Stimulated activated naive B cell treated with anti-CD40 and anti-IgM and Interleukin-4, amounts not matched to agents 10 μg/mL and 1 μg/mL and 100 μg/mL, for 72 hours (primary cell): ENCODE results near the gene HSD17B2.

Experiments used
- ATAC-seq, 2 donors: fragments of 150-1000 bp; cut with Tn5 transposase; replicated peaks; 2 replicates each; pipeline ENCODE4 v1.10.0; 2021; ENCODE audit warnings: moderate library complexity in 1 of 2
- DNase-seq: peaks from one replicate; pipeline ENCODE4 v3.0.0; 2021
- H3K27ac Mint-ChIP-seq: one replicate; pipeline ENCODE4 v1.8.0; 2022; ENCODE audit warnings: mild to moderate bottlenecking, mixed read lengths
- H3K27me3 Mint-ChIP-seq, 2 donors: one replicate each; pipeline ENCODE4 v1.8.0; 2022; ENCODE audit warnings: mixed read lengths in 2 of 2
- H3K36me3 Mint-ChIP-seq, 2 donors: one replicate each; pipeline ENCODE4 v1.8.0; 2022; ENCODE audit warnings: mixed read lengths in 2 of 2, mild to moderate bottlenecking in 1 of 2
- H3K4me1 Mint-ChIP-seq, 2 donors: one replicate each; pipeline ENCODE4 v1.8.0; 2022; ENCODE audit warnings: mixed read lengths in 2 of 2, mild to moderate bottlenecking in 1 of 2
- H3K4me3 Mint-ChIP-seq, 2 donors: one replicate each; pipeline ENCODE4 v1.8.0; 2022; ENCODE audit warnings: mild to moderate bottlenecking in 2 of 2, mixed read lengths in 2 of 2, moderate library complexity in 1 of 2
- H3K9me3 Mint-ChIP-seq, 2 donors: one replicate each; pipeline ENCODE4 v1.8.0; 2022; ENCODE audit warnings: mixed read lengths in 2 of 2, mild to moderate bottlenecking in 1 of 2

Gene HSD17B2

DNA sequence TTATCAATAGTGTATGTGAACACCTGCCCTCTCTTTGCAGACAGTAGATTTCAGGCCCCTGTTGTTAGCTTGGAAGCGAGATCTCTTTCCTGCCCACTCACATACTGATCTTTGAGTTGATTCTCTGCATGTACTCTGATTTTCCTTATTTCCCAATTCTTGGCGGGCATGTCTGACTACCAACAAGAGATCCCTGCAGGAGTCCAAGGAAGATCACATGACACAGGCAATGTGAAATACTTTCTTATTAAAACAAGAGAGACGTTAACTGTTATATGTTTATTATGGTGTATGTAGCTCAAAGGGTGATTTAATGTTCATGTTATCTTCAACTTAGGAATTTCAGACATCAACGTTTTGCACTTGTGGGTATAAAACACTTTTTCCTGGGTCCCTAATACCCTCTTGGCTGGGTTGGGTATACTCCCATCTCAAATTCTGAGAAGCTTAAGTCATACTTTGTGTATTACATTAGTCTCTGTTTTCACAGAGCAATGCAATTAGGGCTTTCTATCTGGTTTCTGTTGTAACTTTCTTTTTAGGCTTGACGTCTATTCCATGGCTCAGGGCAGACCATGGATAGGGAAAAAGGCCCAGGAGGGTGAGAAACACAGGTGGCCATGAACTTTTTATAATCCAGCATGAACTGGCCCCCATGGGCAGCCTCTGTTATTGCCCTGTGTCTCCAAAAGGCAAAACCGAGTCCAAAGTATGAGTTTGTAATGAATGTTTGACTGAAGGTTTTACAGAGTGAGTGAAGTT is 32.2 kb downstream of the HSD17B2 start:
- Mint-ChIP-seq H3K36me3 (no peaks in the 10 kb centered on the region), H3K27ac (no peak overlapping the region), H3K4me1 (no peaks in the 10 kb centered on the region), H3K27me3 (peaks cover 37 to 44% of the 10 kb centered on the region in 2 donors), H3K9me3 (no peaks in the 10 kb centered on the region), H3K4me3 (no peak overlapping the region)
- no peak for ATAC-seq
- DNase-seq = no peak

DNA sequence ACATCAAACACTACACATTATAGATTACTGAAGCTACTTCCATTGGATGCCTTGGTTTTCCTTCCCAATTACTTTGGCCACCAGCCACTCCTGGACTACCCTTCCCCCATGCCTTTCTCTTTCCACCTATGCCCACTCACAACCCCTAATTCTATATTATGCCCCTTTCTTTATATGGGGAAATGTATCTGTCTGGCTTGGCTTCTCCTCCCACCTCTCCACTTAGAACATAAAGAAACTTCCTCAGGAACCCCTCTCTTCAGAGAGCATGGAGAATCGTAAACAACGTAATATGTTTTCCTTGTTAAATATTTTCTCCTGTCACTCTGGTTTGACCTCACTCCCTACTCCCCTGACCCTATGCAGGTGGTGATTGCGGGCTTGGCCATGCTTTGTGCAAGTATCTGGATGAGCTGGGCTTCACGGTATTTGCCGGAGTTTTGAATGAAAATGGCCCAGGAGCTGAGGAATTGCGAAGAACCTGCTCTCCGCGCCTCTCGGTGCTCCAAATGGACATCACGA is 32.8 kb downstream of the HSD17B2 start:
- no peak overlapping the region for H3K4me3 Mint-ChIP-seq
- no peaks in the 10 kb centered on the region for H3K4me1 Mint-ChIP-seq
- H3K36me3 Mint-ChIP-seq = no peaks in the 10 kb centered on the region
- no peak overlapping the region for H3K27ac Mint-ChIP-seq
- peaks cover 30 to 38% of the 10 kb centered on the region in 2 donors for H3K27me3 Mint-ChIP-seq
- no peak for ATAC-seq
- no peak for DNase-seq
- H3K9me3 Mint-ChIP-seq = no peaks in the 10 kb centered on the region

GRCh38 chr16:82070656-82071369 is 35.8 kb downstream of the HSD17B2 start:
- Mint-ChIP-seq H3K36me3 (no peaks in the 10 kb centered on the region), H3K9me3 (peaks cover 0 to 3% of the 10 kb centered on the region in 2 donors), H3K27ac (no peak overlapping the region), H3K4me3 (no peak overlapping the region), H3K4me1 (peaks cover 0 to 2% of the 10 kb centered on the region in 2 donors), H3K27me3 (peaks cover 37 to 46% of the 10 kb centered on the region in 2 donors)
- DNase-seq (no peak), ATAC-seq (peak in 1 of 2 donors; percentile 22)

DNA sequence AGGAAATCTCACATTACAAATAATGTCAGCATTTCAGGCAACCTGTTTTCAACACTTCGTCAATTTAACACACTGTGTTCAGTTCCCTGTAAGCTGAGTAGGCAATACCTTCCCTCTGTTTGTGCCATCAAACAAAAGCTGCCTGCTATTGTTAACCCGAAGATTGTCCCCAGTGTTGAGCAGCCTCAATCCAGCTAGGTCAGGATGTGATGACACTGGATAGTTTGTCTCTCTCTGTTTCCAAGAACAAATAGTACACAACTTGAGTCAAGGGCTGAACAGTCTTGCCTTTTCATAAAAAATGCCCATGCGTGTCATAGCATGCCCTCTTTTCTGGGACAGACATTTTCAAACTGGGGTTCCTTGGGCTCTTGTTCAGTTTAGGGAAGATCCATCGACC is 36.4 kb downstream of the HSD17B2 start:
- ATAC-seq (no peak), DNase-seq (no peak)
- peaks cover 0 to 3% of the 10 kb centered on the region in 2 donors for H3K9me3 Mint-ChIP-seq
- no peak overlapping the region for H3K27ac Mint-ChIP-seq
- peaks cover 0 to 2% of the 10 kb centered on the region in 2 donors for H3K4me1 Mint-ChIP-seq
- no peak overlapping the region for H3K4me3 Mint-ChIP-seq
- peaks cover 37 to 46% of the 10 kb centered on the region in 2 donors for H3K27me3 Mint-ChIP-seq
- H3K36me3 Mint-ChIP-seq = no peaks in the 10 kb centered on the region

GRCh38 chr16:82072313-82072712 is 37.3 kb downstream of the HSD17B2 start:
- H3K4me3 Mint-ChIP-seq = no peak overlapping the region
- no peaks in the 10 kb centered on the region for H3K36me3 Mint-ChIP-seq
- H3K9me3 Mint-ChIP-seq = peaks cover 4 to 6% of the 10 kb centered on the region in 2 donors
- no peak overlapping the region for H3K27ac Mint-ChIP-seq
- H3K27me3 Mint-ChIP-seq = peaks cover 37 to 50% of the 10 kb centered on the region in 2 donors
- peaks cover 0 to 2% of the 10 kb centered on the region in 2 donors for H3K4me1 Mint-ChIP-seq
- no peak for DNase-seq
- ATAC-seq = no peak

GRCh38 chr16:82074019-82074558 is 39.0 kb downstream of the HSD17B2 start:
- no peak for ATAC-seq
- H3K27me3 Mint-ChIP-seq = peaks cover 26 to 47% of the 10 kb centered on the region in 2 donors
- H3K9me3 Mint-ChIP-seq = peaks cover 9 to 12% of the 10 kb centered on the region in 2 donors
- H3K27ac Mint-ChIP-seq = no peak overlapping the region
- no peak overlapping the region for H3K4me3 Mint-ChIP-seq
- H3K36me3 Mint-ChIP-seq = no peaks in the 10 kb centered on the region
- DNase-seq = no peak
- peaks cover 0 to 2% of the 10 kb centered on the region in 2 donors for H3K4me1 Mint-ChIP-seq

DNA sequence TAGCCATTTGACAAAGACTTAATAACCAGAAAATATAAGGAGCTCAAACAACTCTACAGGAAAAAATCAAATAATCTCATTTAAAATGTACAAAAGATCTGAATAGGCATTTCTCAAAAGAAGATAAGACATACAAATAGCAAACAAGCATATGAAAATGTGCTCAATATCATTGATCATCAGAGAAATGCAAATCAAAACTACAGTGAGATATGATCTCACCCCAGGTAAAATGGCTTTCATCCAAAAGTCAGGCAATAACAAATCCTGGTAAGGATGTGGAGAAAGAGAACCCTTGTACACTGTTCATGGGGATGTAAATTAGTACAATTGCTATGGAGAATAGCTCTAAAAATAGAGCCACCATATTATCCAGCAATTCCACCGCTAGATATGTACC is 43.1 kb downstream of the HSD17B2 start:
- ATAC-seq = no peak
- Mint-ChIP-seq H3K27ac (no peak overlapping the region), H3K27me3 (peaks cover 22 to 37% of the 10 kb centered on the region in 2 donors), H3K36me3 (no peaks in the 10 kb centered on the region), H3K4me3 (no peak overlapping the region), H3K4me1 (peaks cover 0 to 4% of the 10 kb centered on the region in 2 donors), H3K9me3 (peaks cover 9 to 12% of the 10 kb centered on the region in 2 donors)
- no peak for DNase-seq

GRCh38 chr16:82079892-82080291 is 44.8 kb downstream of the HSD17B2 start:
- no peak overlapping the region for H3K4me3 Mint-ChIP-seq

DNA sequence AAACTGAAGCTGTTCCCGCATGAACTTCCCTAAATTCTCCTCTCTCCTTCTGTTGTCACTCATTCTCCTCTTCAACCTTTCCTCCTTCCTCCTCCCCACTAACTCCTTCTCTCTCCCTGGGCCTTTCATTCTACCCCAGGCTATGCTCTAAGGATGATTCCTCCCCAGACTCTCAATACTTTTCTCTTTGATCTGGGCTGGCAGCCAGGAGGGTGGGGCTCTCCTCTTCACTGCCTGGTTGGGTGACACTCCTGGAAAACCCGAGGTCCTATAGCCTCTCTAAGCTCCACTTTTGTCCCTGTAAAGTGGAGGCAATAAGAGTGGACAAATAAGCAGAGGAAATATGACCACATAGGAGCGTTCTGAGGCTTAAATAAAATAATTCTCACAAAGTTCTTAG is 46.2 kb downstream of the HSD17B2 start:
- Mint-ChIP-seq H3K27me3 (peaks cover 8 to 39% of the 10 kb centered on the region in 2 donors), H3K4me3 (no peak overlapping the region), H3K27ac (no peak overlapping the region), H3K4me1 (peaks cover 0 to 1% of the 10 kb centered on the region in 2 donors), H3K36me3 (no peaks in the 10 kb centered on the region), H3K9me3 (peaks cover 6 to 12% of the 10 kb centered on the region in 2 donors)
- DNase-seq = no peak
- ATAC-seq = no peak

More at GRCh38 chr16:82079892-82080291, 44.8 kb downstream of the HSD17B2 start:
- H3K27me3 Mint-ChIP-seq = peaks cover 8 to 36% of the 10 kb centered on the region in 2 donors
- DNase-seq (no peak), ATAC-seq (no peak)
- H3K36me3 Mint-ChIP-seq = no peaks in the 10 kb centered on the region
- H3K27ac Mint-ChIP-seq = no peak overlapping the region
- H3K9me3 Mint-ChIP-seq = peaks cover 9 to 12% of the 10 kb centered on the region in 2 donors
- peaks cover 0 to 1% of the 10 kb centered on the region in 2 donors for H3K4me1 Mint-ChIP-seq

GRCh38 chr16:82082097-82082496 is 47.0 kb downstream of the HSD17B2 start:
- no peak overlapping the region for H3K27ac Mint-ChIP-seq
- DNase-seq (no peak), ATAC-seq (peak in 1 of 2 donors; percentile 10)

DNA sequence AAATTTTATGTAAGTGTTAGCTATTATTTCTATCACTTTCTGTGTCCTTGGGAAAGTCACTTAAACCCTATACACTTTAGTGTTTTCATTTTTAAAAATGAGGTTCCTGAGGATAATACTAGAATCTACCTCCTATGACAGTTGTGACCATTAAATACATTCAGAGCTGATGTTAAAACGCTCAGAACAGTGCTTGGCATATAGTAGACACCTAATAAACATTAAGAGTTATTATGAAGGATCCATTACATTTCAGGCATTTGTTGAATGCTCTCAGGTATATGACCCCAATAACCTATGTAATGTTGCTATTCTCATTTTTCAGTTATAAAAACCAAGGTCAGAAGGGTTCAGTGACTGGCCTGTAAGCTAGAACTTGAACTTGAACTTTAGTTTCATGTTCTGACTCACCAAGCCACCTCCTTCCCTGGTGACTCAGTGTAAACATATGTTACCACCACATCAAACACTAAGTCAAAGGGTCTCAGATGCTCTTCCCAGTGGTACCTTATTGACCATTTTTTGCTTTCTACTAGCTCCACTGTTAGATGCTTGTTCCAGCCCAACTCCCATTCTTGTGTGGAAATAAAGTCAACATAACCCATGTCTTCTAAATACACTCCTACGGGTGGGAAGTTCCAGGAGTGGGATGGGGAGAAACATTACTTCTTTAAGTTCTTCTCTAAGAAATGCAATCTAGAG is 47.6 kb downstream of the HSD17B2 start:
- Mint-ChIP-seq H3K27me3 (peaks cover 8 to 38% of the 10 kb centered on the region in 2 donors), H3K4me1 (peaks cover 0 to 1% of the 10 kb centered on the region in 2 donors), H3K36me3 (no peaks in the 10 kb centered on the region), H3K4me3 (no peak overlapping the region), H3K27ac (no peak overlapping the region), H3K9me3 (peaks cover 3 to 4% of the 10 kb centered on the region in 2 donors)
- DNase-seq (no peak), ATAC-seq (peak; percentile 84 to 96)

More at GRCh38 chr16:82082097-82082496, 47.0 kb downstream of the HSD17B2 start:
- H3K27me3 Mint-ChIP-seq = peaks cover 8 to 44% of the 10 kb centered on the region in 2 donors
- peaks cover 4 to 10% of the 10 kb centered on the region in 2 donors for H3K9me3 Mint-ChIP-seq
- H3K4me1 Mint-ChIP-seq = peaks cover 0 to 1% of the 10 kb centered on the region in 2 donors
- H3K4me3 Mint-ChIP-seq = no peak overlapping the region
- H3K36me3 Mint-ChIP-seq = no peaks in the 10 kb centered on the region

- DNase-seq (no peak), ATAC-seq (no peak)
- Mint-ChIP-seq H3K36me3 (no peaks in the 10 kb centered on the region), H3K9me3 (no peaks in the 10 kb centered on the region), H3K27ac (no peak overlapping the region), H3K4me3 (no peak overlapping the region), H3K27me3 (peaks cover 8 to 31% of the 10 kb centered on the region in 2 donors), H3K4me1 (peaks cover 0 to 1% of the 10 kb centered on the region in 2 donors)
Observed at GRCh38 chr16:82083710-82084353, 48.8 kb downstream of the HSD17B2 start.

GRCh38 chr16:82085011-82085779 is 50.1 kb downstream of the HSD17B2 start:
- Mint-ChIP-seq H3K27ac (no peak overlapping the region), H3K9me3 (no peaks in the 10 kb centered on the region), H3K36me3 (no peaks in the 10 kb centered on the region), H3K27me3 (peaks cover 8 to 26% of the 10 kb centered on the region in 2 donors), H3K4me1 (peaks cover 0 to 1% of the 10 kb centered on the region in 2 donors), H3K4me3 (no peak overlapping the region)
- ATAC-seq = no peak
- DNase-seq = no peak
